Endodermal cell (in vitro differentiated cells): ENCODE measurements around the gene PABPN1L. TPM values are rescaled to one million over a fixed set of nuclear protein-coding genes. Genes with fewer than 3 reads are reported as not detected.

Source experiments
- DNase-seq: peaks from one replicate; pipeline ENCODE4 v3.0.0-alpha.2; 2017
- H3K27ac ChIP-seq: 2 replicates; pipeline ENCODE4 v1.5.1; 2013; ENCODE audit warnings: mild to moderate bottlenecking, low read depth, low read length, moderate library complexity
- H3K27me3 ChIP-seq: 2 replicates; pipeline ENCODE4 v1.6.1; 2013; ENCODE audit warnings: mild to moderate bottlenecking, low read length, moderate library complexity; ENCODE audit not compliant: insufficient read depth, control insufficient read depth, poor library complexity, severe bottlenecking
- H3K36me3 ChIP-seq: 2 replicates; pipeline ENCODE4 v1.7.0; 2013; ENCODE audit warnings: mild to moderate bottlenecking, low read length, moderate library complexity; ENCODE audit not compliant: control insufficient read depth, insufficient read depth
- H3K4me1 ChIP-seq: one replicate; pipeline ENCODE4 v1.7.0; 2013; ENCODE audit warnings: low read length; ENCODE audit not compliant: control insufficient read depth, insufficient read depth
- H3K4me3 ChIP-seq: 2 replicates; pipeline ENCODE4 v1.5.1; 2013; ENCODE audit warnings: mild to moderate bottlenecking, low read length, moderate library complexity
- H3K9ac ChIP-seq: 2 replicates; pipeline ENCODE4 v1.6.1; 2013; ENCODE audit warnings: mild to moderate bottlenecking, low read length, moderate library complexity; ENCODE audit not compliant: poor library complexity, severe bottlenecking; ENCODE audit errors: extremely low read depth
- H3K9me3 ChIP-seq: 2 replicates; pipeline ENCODE4 v1.6.1; 2013; ENCODE audit warnings: mild to moderate bottlenecking, low read length, moderate library complexity; ENCODE audit not compliant: control insufficient read depth
- H3K27ac Mint-ChIP-seq: 2 replicates; pipeline ENCODE4 v1.8.0; 2020; ENCODE audit warnings: mixed read lengths
- H3K27me3 Mint-ChIP-seq: 2 replicates; pipeline ENCODE4 v1.8.0; 2021; ENCODE audit warnings: mild to moderate bottlenecking, mixed read lengths; ENCODE audit not compliant: insufficient read depth
- H3K36me3 Mint-ChIP-seq: 2 replicates; pipeline ENCODE4 v1.8.0; 2020; ENCODE audit warnings: low read depth, mixed read lengths
- H3K4me1 Mint-ChIP-seq: 2 replicates; pipeline ENCODE4 v1.8.0; 2020; ENCODE audit warnings: mixed read lengths
- H3K4me3 Mint-ChIP-seq: 2 replicates; pipeline ENCODE4 v1.8.0; 2020; ENCODE audit warnings: mild to moderate bottlenecking, moderate library complexity, mixed read lengths
- H3K9me3 Mint-ChIP-seq: 2 replicates; pipeline ENCODE4 v1.8.0; 2020; ENCODE audit warnings: mild to moderate bottlenecking, mixed read lengths
- CTCF ChIP-seq: fragments of 200-600 bp; sonication (generic); conservative IDR thresholded peaks from 2 replicates; pipeline ENCODE4 v1.5.0; 2021; ENCODE audit warnings: antibody characterized with exemption, mild to moderate bottlenecking
- WGBS, 2 experiments: methylation state at CpG; one replicate each; pipeline versions ENCODE4 v1.1.5 to v1.1.7; 2013; ENCODE audit warnings: missing lambda C conversion rate in 2 of 2, mixed read lengths in 1 of 2; ENCODE audit not compliant: insufficient coverage in 1 of 2, insufficient read length in 1 of 2; 5-methylcytosine and 5-hydroxymethylcytosine counted together
- total RNA-seq, 2 donors: library from RNA; stranded (reverse); fragmentation: NEBNext Ultra II Directional in 1 of 2; extraction: Animal tissue kit (Norgen Biotek cat#: 25700) in 1 of 2; gene quantifications; 2 replicates in 1 of 2; 3 replicates in 1 of 2; pipeline ENCODE4 v1.2.1, GENCODE V29; 2021

The PABPN1L gene
- total RNA-seq, 2 donors from 2014 or later, result not detected

GRCh38 chr16:88840600-88841215 lies 25.8 kb downstream of the PABPN1L start:
- Mint-ChIP-seq H3K9me3 (no peaks in the 10 kb centered on the region), H3K27ac (no peak overlapping the region), H3K4me3 (no peak overlapping the region), H3K27me3 (no peaks in the 10 kb centered on the region), H3K4me1 (no peaks in the 10 kb centered on the region), H3K36me3 (peaks cover 12% of the 10 kb centered on the region)
- 91 to 96% methylated on average over 16 to 30 of the region's 30 CpGs for WGBS, 2 experiments
- Histone ChIP-seq H3K36me3 (no peaks in the 10 kb centered on the region), H3K27ac (no peak overlapping the region), H3K4me1 (no peaks in the 10 kb centered on the region), H3K27me3 (no peaks in the 10 kb centered on the region), H3K9me3 (no peaks in the 10 kb centered on the region), H3K4me3 (no peak overlapping the region), H3K9ac (no peak overlapping the region)
- DNase-seq, result no peak
- no peak for TF ChIP-seq CTCF

GRCh38 chr16:88839745-88840599 lies 26.5 kb downstream of the PABPN1L start:
- no peaks in the 10 kb centered on the region for H3K27me3 Mint-ChIP-seq
- DNase-seq, result no peak
- H3K27ac ChIP-seq, result no peak overlapping the region
- no peaks in the 10 kb centered on the region for H3K9me3 Mint-ChIP-seq
- H3K27me3 ChIP-seq, result no peaks in the 10 kb centered on the region
- no peaks in the 10 kb centered on the region for H3K36me3 ChIP-seq
- H3K27ac Mint-ChIP-seq, result no peak overlapping the region
- H3K4me3 ChIP-seq, result no peak overlapping the region
- no peaks in the 10 kb centered on the region for H3K9me3 ChIP-seq
- H3K4me3 Mint-ChIP-seq, result no peak overlapping the region
- H3K4me1 Mint-ChIP-seq, result no peaks in the 10 kb centered on the region
- H3K36me3 Mint-ChIP-seq, result peaks cover 16% of the 10 kb centered on the region
- no peak overlapping the region for H3K9ac ChIP-seq
- H3K4me1 ChIP-seq, result no peaks in the 10 kb centered on the region
- 93 to 96% methylated on average over 17 to 24 of the region's 24 CpGs for WGBS, 2 experiments
- no peak for TF ChIP-seq CTCF

GRCh38 chr16:88839026-88839529 lies 27.4 kb downstream of the PABPN1L start:
- H3K4me3 ChIP-seq, result no peak overlapping the region
- no peaks in the 10 kb centered on the region for H3K27me3 ChIP-seq
- DNase-seq, result no peak
- no peaks in the 10 kb centered on the region for H3K27me3 Mint-ChIP-seq
- H3K4me3 Mint-ChIP-seq, result no peak overlapping the region
- H3K9me3 Mint-ChIP-seq, result no peaks in the 10 kb centered on the region
- WGBS, 2 experiments, result 93 to 94% methylated on average over 35 to 39 of the region's 39 CpGs
- H3K36me3 ChIP-seq, result no peaks in the 10 kb centered on the region
- peak overlapping the region; percentile 16 for H3K27ac ChIP-seq
- no peak overlapping the region for H3K27ac Mint-ChIP-seq
- no peaks in the 10 kb centered on the region for H3K9me3 ChIP-seq
- no peaks in the 10 kb centered on the region for H3K4me1 Mint-ChIP-seq
- H3K4me1 ChIP-seq, result no peaks in the 10 kb centered on the region
- peak; percentile 57 for TF ChIP-seq CTCF
- H3K9ac ChIP-seq, result no peak overlapping the region
- peaks cover 17% of the 10 kb centered on the region for H3K36me3 Mint-ChIP-seq
